ENCODE data around the gene IFNA7.
"Not testable (repeated sequence)": the region's sequence is repeated elsewhere in the genome, so short reads cannot be mapped to it uniquely, and the experiment has no call there.

Gene IFNA7

GRCh38 chr9:21202105-21202504 is at the start of gene IFNA7:
IFNA7 (minus strand) TSS chr9:21202205; CDS start chr9:21202165, 40 bp downstream.
- DNase-seq (ENCODE audit: low spot score): not testable (repeated sequence)

GRCh38 chr9:21251638-21252037 is 49.6 kb upstream of the IFNA7 start:
- DNase-seq (ENCODE audit: low spot score): no peak

DNA sequence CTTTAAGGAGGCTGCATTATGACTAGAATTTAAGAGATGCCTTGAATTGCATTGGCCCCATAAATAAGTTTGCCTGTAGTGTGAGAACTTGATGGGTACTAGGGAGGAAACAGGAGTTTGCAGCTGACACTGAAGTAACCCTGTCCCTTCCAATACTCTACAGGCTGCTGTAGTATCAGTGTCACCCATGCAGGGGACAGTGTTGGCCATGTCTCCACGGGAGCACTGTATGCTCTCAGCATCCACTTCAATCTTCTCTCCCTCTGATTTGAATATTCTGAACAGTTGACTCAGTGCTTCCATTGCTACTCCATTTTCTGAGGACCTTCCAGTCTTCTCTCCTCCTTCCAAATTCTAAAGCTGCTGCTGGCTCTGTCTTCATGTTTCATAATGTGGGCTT is 49.2 kb upstream of the IFNA7 start:
- no peak for DNase-seq (ENCODE audit: low spot score)

DNA sequence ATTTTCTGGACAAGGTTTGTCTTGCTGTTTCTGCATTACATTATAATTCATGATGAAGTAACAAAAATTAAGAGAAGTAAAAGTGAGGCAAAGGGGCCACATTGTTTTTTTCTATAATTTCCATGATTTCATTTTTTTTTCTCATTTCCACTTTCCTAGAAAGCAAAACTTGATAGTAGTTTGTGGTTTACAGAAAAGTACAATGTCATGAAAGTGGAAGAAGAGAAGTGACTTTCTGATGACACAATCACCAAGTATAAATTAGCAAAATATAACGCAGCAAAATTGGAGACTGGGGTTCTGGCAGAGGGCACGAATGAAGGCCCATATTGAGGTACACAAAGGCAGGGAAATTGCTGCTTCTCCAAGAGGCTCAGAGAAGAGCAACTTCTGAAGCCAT is 42.8 kb upstream of the IFNA7 start:
- DNase-seq (ENCODE audit: low spot score): no peak

DNA sequence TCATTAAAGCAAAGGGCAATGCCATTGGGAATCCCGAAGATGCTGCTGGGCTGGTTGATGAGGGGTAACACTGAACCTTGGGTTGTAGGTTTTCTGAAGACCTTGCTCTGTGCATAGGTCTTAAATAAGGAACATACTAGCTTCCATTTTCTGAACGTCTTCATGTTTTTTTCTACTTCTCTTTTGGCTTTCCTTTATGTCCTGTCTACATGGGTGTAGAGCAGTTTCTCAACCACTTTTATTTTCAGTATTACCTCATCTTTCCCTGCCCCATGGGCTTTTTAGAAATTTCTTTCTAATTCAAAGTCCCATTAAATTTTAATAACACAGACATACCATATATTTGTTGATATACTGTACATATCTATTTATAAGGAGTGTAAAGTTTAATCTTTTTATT is 37.9 kb upstream of the IFNA7 start, which contains the start of gene IFNA14:
TSS of gene IFNA14 (minus strand) at position 95 of the 400 bp plus-strand sequence. CDS start at position 25, 70 bp downstream.
- DNase-seq (ENCODE audit: low spot score): no peak

DNA sequence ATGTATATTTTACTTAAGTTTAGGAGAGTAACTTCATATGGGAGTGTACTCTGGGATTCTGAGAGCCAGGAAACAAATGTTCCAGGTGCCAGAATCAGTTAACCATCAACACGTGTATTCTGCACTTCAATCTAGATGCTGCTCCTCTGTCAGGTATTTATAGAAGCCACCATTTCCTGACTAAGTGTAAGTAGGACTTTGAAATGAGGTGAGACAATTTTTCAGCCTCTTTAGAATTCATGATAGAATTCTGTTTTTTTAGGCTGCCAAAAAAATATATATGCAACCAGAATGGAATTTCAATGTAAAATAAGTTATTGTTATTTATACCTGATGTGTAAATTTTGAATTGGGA is 34.3 kb upstream of the IFNA7 start:
- not testable (repeated sequence) for DNase-seq (ENCODE audit: low spot score)

DNA sequence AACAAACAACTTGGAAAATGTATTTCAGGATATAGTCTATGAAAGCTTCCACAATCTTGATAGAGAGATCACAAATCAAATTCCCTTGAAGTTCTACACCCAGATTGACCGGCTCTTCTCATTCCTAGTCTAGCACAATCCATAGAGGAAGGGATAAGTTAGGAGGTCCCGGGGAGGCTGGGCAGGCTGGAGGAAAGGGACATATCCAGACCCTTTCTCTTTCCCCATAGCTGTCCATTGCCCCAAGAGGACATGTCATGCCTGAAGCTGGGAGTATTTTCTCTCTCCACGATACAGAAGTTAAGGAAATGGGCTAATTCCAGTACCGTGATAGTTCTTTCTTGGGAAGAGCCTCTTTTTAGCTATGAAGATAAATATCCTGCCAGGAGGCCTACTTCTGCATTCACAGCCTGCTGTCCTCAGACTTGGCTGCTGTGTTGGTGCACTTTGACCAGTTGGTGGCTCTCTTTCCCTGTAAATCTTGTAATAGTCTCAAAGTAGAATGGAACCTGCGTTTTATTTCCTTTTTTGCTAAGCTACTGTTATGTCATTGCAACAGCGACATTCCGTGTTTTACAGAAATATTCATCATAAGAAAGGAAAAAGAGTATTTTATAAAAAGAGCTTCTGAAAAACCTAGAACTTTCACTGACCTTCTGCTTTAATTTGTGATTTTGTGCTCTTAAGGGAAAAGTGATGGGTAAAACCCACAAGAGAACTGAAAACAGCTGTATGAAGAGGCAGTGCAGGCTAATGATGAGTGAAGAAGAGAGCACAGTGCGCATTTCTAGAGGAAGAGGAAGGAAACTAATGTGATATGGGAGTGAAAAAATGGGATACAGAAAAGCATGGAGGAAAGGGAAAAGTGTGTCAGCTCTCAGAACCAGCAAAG is 33.7 kb upstream of the IFNA7 start:
- not testable (repeated sequence) for DNase-seq (ENCODE audit: low spot score)

DNA sequence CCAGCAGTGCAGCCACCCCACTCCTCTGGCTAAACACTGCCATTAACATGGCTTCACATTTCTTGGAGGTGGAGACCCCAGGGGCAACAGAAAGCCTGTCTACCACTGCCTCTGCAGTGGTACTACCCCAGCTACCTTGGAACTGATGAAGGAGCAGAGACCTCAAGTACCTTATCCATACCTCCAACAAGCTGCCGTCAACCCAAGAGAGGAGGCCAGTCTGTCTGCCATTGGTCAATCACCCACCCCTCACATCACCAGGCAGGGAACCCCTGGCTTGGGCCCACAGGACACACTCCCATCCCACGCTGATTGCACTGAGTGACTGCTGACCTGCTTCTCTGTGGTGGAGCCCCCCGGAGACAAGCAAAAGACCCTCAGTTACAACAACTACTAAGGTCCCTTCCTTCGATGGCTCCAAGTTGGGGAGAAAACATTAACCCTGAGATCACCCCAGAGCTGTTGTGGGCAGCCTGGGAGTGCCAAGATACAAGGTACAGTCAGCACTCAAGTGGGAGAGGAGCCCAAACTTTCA is 32.2 kb upstream of the IFNA7 start:
- no peak for DNase-seq (ENCODE audit: low spot score)

- no peak for DNase-seq (ENCODE audit: low spot score)
Measured at GRCh38 chr9:21233258-21233657, 31.3 kb upstream of the IFNA7 start.

DNA sequence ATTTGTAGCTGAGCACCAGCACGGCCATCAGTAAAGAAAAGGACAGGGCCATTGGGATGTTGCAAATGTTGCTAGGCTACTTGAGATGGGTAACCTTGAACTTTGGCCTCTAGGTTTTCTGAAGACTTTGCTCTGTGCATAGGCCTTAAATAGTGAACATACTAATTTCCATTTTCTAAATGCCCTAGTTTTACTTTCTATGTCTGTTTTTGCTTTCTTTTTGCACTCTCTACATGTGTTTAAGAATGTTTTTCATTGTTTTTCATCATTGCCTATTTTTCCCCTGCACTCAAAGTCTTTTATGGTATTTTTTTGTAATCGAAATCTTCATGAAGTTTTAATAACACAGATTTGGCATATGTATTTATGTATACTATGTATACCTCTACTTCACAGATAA is 26.1 kb upstream of the IFNA7 start, which contains the start of gene IFNA17:
TSS of gene IFNA17 (minus strand) at position 101 of the 400 bp plus-strand sequence. CDS start at position 52, 49 bp downstream.
- no peak for DNase-seq (ENCODE audit: low spot score)

GRCh38 chr9:21217211-21217610 is 15.2 kb upstream of the IFNA7 start, which contains the start of gene IFNA16:
IFNA16 (minus strand) TSS chr9:21217311; CDS start chr9:21217305, 6 bp downstream.
- DNase-seq (ENCODE audit: low spot score): not testable (repeated sequence)

DNA sequence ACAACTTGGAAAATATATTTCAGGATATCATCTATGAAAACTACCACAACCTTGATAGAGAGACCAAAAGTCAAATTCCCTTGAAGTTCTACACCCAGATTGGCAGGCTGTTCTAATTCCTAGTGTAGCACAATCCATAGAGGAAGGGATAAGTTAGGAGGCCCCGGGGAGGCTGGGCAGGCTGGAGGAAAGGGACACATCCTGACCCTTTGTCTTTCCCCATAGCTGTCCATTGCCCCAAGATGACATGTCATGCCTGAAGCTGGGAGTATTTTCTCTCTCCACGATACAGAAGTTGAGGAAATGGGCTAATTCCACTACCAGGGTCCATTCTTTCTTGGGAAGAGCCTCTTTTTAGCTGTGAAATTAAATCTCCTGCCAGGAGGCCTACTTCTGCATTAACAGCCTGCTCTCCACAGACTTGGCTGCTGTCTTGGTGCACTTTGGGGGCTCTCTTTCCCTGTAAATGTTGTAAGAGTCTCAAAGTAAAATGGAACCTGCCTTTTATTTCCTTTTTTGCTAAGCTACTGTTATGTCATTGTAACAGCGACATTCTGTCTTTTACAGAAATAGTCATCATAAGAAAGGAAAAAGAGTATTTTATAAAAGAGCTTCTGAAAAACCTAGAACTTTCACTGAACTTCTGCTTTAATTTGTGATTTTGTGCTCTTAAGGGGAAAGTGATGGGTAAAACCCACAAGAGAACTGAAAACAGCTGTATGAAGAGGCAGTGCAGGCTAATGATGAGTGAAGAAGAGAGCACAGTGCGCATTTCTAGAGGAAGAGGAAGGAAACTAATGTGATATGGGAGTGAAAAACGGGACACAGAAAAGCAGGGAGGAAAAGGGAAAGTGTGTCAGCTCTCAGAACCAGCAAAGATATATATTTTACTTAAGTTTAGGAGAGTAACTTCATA is 11.7 kb upstream of the IFNA7 start:
- DNase-seq (ENCODE audit: low spot score): not testable (repeated sequence)

DNA sequence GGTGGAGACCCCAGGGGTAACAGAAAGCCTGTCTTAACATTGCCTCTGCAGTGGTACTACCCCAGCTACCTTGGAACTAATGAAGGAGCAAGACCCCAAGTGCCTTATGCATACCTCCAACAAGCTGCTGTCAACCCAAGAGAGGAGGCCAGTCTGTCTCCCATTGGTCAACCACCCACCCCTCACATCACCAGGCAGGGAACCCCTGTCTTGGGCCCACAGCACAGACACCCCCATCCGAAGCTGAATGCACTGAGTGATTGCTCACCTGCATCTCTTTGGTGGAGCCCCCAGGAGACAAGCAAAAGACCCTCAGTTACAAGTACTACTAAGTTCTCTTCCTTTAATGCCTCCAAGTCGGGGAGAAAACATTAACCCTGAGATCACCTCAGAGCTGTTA is 10.2 kb upstream of the IFNA7 start:
- DNase-seq (ENCODE audit: low spot score): not testable (repeated sequence)

- DNase-seq (ENCODE audit: low spot score): not testable (repeated sequence)
Measured at GRCh38 chr9:21210782-21211181, 8.8 kb upstream of the IFNA7 start.

- no peak for DNase-seq (ENCODE audit: low spot score)
Measured at GRCh38 chr9:21210311-21210710, 8.3 kb upstream of the IFNA7 start.

DNA sequence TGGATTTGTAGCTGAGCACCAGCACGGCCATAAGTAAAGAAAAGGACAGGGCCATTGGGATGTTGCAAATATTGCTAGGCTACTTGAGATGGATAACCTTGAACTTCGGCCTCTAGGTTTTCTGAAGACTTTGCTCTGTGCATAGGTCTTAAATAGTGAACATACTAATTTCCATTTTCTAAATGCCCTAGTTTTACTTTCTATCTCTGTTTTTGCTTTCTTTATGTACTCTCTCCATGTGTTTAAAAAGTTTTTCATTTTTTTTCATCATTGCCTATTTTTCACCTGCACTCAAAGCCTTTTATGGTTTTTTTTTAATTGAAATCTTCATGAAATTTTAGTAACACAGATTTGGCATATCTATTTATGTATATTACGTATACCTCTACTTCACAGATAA is 5.0 kb upstream of the IFNA7 start, which contains the start of gene IFNA10:
TSS of gene IFNA10 (minus strand) at position 101 of the 400 bp plus-strand sequence. CDS start at position 55, 46 bp downstream.
- not testable (repeated sequence) for DNase-seq (ENCODE audit: low spot score)

DNA sequence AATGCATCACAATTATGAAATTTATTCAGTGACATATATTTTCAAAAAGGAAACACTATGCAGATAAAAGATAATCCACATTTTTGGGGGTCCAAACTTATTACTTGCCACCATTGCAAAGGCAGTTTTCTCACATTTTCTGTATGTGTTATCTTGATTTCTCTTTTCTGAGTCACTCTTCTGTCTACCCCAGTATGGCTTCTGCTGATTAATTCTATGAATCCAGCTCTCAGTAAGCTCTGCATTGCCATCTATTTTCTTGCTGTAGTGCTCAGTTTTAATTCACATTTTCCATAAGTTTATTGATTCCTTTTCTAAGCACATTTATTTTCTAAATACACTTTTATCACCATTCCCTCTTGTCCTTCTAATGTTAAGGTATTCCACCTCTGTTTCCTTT is 3.2 kb upstream of the IFNA7 start:
- no peak for DNase-seq (ENCODE audit: low spot score)

DNA sequence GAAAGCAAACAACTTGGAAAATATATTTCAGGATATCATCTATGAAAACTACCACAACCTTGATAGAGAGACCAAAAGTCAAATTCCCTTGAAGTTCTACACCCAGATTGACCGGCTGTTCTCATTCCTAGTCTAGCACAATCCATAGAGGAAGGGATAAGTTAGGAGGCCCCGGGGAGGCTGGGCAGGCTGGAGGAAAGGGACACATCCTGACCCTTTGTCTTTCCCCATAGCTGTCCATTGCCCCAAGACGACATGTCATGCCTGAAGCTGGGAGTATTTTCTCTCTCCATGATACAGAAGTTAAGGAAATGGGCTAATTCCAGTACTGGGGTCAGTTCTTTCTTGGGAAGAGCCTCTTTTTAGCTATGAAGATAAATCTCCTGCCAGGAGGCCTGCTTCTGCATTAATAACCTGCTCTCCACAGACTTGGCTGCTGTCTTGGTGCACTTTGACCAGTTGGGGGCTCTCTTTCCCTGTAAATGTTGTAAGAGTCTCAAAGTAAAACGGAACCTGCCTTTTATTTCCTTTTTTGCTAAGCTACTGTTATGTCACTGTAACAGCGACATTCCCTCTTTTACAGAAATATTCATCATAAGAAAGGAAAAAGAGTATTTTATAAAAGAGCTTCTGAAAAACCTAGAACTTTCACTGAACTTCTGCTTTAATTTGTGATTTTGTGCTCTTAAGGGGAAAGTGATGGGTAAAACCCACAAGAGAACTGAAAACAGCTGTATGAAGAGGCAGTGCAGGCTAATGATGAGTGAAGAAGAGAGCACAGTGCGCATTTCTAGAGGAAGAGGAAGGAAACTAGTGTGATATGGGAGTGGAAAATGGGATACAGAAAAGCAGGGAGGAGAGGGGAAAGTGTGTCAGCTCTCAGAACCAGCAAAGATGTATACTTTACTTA is 6.9 kb downstream of the IFNA7 start:
- not testable (repeated sequence) for DNase-seq (ENCODE audit: low spot score)

DNA sequence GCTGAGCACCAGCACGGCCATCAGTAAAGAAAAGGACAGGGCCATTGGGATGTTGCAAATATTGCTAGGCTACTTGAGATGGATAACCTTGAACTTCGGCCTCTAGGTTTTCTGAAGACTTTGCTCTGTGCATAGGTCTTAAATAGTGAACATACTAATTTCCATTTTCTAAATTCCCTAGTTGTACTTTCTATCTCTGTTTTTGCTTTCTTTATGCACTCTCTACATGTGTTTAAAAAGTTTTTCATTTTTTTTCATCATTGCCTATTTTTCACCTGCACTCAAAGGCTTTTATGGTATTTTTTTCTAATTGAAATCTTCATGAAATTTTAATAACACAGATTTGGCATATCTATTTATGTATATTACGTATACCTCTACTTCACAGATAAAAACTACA is 14.5 kb downstream of the IFNA7 start, which contains the start of gene IFNA4:
TSS of gene IFNA4 (minus strand) at position 101 of the 400 bp plus-strand sequence. CDS start at position 45, 56 bp downstream.
- not testable (repeated sequence) for DNase-seq (ENCODE audit: low spot score)
